Neural progenitor cell (in vitro differentiated cells): Measurements from ENCODE around the gene SLC35E2B. TPM values are rescaled to one million over a fixed set of nuclear protein-coding genes. Genes with fewer than 3 reads are reported as not detected.

Source experiments
- DNase-seq: peaks from one replicate; pipeline ENCODE4 v3.0.0-alpha.2; 2016; ENCODE audit warnings: low spot score
- H2AFZ ChIP-seq: fragments of 200-600 bp; sonication (generic); replicated peaks from 2 replicates; pipeline ENCODE4 v1.6.1; 2016; ENCODE audit warnings: antibody characterized with exemption
- H3F3A ChIP-seq: fragments of 200-600 bp; sonication (generic); 2 replicates; pipeline ENCODE4 v1.6.1; 2016; ENCODE audit warnings: antibody characterized with exemption, low read depth
- H3K27ac ChIP-seq: fragments of 200-600 bp; sonication (generic); 2 replicates; pipeline ENCODE4 v1.5.1; 2016; ENCODE audit warnings: mild to moderate bottlenecking
- H3K27me3 ChIP-seq: fragments of 200-600 bp; sonication (generic); 2 replicates; pipeline ENCODE4 v1.6.1; 2016; ENCODE audit warnings: mild to moderate bottlenecking, moderate library complexity
- H3K36me3 ChIP-seq: fragments of 200-600 bp; sonication (generic); 2 replicates; pipeline ENCODE4 v1.5.1; 2016
- H3K4me1 ChIP-seq: fragments of 200-600 bp; sonication (generic); 2 replicates; pipeline ENCODE4 v1.6.1; 2016; ENCODE audit warnings: mixed run types
- H3K4me2 ChIP-seq: fragments of 200-600 bp; sonication (generic); 2 replicates; pipeline ENCODE4 v1.6.1; 2016
- H3K4me3 ChIP-seq: fragments of 200-600 bp; sonication (generic); 2 replicates; pipeline ENCODE4 v1.5.1; 2016
- H3K79me2 ChIP-seq: fragments of 200-600 bp; sonication (generic); 2 replicates; pipeline ENCODE4 v1.6.1; 2016; ENCODE audit warnings: low read depth
- H3K9ac ChIP-seq: fragments of 200-600 bp; sonication (generic); 2 replicates; pipeline ENCODE4 v1.6.1; 2016
- H3K9me3 ChIP-seq: fragments of 200-600 bp; sonication (generic); 2 replicates; pipeline ENCODE4 v1.5.1; 2016; ENCODE audit warnings: low read depth
- H4K20me1 ChIP-seq: fragments of 200-600 bp; sonication (generic); 2 replicates; pipeline ENCODE4 v1.6.1; 2016; ENCODE audit warnings: low read depth
- H3K27ac Mint-ChIP-seq: 3 replicates; pipeline ENCODE4 v1.8.0; 2021; ENCODE audit warnings: mixed read lengths
- H3K27me3 Mint-ChIP-seq: 2 replicates; pipeline ENCODE4 v1.8.0; 2022; ENCODE audit warnings: low read depth, mild to moderate bottlenecking, inconsistent platforms, moderate library complexity, mixed read lengths; ENCODE audit not compliant: insufficient read depth
- H3K36me3 Mint-ChIP-seq: 3 replicates; pipeline ENCODE4 v1.8.0; 2021; ENCODE audit warnings: mixed read lengths
- H3K4me1 Mint-ChIP-seq: 3 replicates; pipeline ENCODE4 v1.8.0; 2021; ENCODE audit warnings: mixed read lengths
- H3K4me3 Mint-ChIP-seq: 3 replicates; pipeline ENCODE4 v1.8.0; 2021; ENCODE audit warnings: mild to moderate bottlenecking, moderate library complexity, mixed read lengths
- H3K9me3 Mint-ChIP-seq: 3 replicates; pipeline ENCODE4 v1.8.0; 2020; ENCODE audit warnings: mixed read lengths
- EZH2 ChIP-seq: fragments of 200-600 bp; sonication (generic); IDR thresholded peaks from 2 replicates; pipeline ENCODE4 v1.6.1; 2017; ENCODE audit warnings: antibody characterized with exemption, mild to moderate bottlenecking, moderate library complexity
- EZH2phosphoT487 ChIP-seq: fragments of 200-600 bp; sonication (generic); IDR thresholded peaks from 2 replicates; pipeline ENCODE4 v1.6.1; 2017; ENCODE audit warnings: antibody characterized with exemption
- total RNA-seq: library from RNA; depleted of rRNA; stranded (reverse); fragments of >200 nt; gene quantifications from 2 replicates; pipeline ENCODE4 v1.2.3, GENCODE V29; 2015; ENCODE audit warnings: low replicate concordance
- TF ChIP-seq, protein P1 (sequence below): fragments of 200-600 bp; sonication (generic); IDR thresholded peaks from 2 replicates; pipeline ENCODE4 v1.5.1; 2017; ENCODE audit warnings: antibody characterized with exemption, mild to moderate bottlenecking

The SLC35E2B gene
- total RNA-seq, 1 donor from 2014 or later: 49.4 TPM

DNA sequence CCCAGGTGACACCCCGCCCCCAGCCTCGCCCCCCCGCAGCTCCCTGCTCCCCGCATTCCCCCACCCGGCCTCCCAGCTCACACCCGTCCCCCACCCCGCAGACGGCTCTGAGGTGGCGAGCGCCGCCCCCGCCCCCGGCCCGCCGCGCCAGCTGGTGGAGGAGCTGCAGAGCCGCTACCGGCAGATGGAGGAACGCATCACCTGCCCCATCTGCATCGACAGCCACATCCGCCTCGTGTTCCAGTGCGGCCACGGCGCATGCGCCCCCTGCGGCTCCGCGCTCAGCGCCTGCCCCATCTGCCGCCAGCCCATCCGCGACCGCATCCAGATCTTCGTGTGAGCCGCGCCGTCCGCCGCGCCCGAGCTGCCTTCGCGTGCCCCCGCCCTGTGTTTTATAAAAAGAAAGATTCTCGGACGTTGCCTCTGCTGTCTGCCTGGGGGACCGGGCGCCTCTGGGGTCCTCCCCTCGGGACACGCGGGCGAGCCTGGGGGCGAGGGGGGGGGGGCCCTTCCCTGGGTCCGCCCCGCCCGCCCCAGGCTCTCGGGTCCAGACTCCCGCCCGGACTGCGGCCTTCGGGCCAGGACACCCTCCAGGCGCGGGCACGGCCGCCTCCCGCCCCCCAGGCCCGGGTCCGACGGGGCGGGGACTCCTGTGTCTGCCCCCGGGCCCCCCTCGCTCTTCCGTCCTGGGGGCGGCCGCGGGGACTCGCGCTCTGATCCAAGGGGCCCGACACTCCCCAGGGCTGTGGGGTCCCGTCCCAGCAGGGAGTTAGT lies 62.2 kb downstream of the SLC35E2B start:
- no peaks in the 10 kb centered on the region for H3K36me3 Mint-ChIP-seq
- Histone ChIP-seq H3K27me3 (peaks cover 38% of the 10 kb centered on the region), H4K20me1 (peaks cover 14% of the 10 kb centered on the region), H3K4me3 (no peak overlapping the region), H3K36me3 (no peaks in the 10 kb centered on the region), H3K4me2 (peak overlapping the region; percentile 31), H3K27ac (no peak overlapping the region), H3F3A (peaks cover 4% of the 10 kb centered on the region), H3K9ac (no peak overlapping the region), H3K9me3 (no peaks in the 10 kb centered on the region), H3K4me1 (peaks cover 4% of the 10 kb centered on the region), H2AFZ (no peak overlapping the region), H3K79me2 (no peaks in the 10 kb centered on the region)
- H3K4me1 Mint-ChIP-seq: peaks cover 2% of the 10 kb centered on the region
- peaks cover 6% of the 10 kb centered on the region for H3K27me3 Mint-ChIP-seq
- TF ChIP-seq EZH2 (peak; percentile 73), EZH2phosphoT487 (peak; percentile 30)
- TF ChIP-seq, protein P1, sequence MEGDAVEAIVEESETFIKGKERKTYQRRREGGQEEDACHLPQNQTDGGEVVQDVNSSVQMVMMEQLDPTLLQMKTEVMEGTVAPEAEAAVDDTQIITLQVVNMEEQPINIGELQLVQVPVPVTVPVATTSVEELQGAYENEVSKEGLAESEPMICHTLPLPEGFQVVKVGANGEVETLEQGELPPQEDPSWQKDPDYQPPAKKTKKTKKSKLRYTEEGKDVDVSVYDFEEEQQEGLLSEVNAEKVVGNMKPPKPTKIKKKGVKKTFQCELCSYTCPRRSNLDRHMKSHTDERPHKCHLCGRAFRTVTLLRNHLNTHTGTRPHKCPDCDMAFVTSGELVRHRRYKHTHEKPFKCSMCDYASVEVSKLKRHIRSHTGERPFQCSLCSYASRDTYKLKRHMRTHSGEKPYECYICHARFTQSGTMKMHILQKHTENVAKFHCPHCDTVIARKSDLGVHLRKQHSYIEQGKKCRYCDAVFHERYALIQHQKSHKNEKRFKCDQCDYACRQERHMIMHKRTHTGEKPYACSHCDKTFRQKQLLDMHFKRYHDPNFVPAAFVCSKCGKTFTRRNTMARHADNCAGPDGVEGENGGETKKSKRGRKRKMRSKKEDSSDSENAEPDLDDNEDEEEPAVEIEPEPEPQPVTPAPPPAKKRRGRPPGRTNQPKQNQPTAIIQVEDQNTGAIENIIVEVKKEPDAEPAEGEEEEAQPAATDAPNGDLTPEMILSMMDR: no peak
- H3K27ac Mint-ChIP-seq: no peak overlapping the region
- H3K4me3 Mint-ChIP-seq: no peak overlapping the region
- peak; percentile 78 for DNase-seq
- no peaks in the 10 kb centered on the region for H3K9me3 Mint-ChIP-seq

DNA sequence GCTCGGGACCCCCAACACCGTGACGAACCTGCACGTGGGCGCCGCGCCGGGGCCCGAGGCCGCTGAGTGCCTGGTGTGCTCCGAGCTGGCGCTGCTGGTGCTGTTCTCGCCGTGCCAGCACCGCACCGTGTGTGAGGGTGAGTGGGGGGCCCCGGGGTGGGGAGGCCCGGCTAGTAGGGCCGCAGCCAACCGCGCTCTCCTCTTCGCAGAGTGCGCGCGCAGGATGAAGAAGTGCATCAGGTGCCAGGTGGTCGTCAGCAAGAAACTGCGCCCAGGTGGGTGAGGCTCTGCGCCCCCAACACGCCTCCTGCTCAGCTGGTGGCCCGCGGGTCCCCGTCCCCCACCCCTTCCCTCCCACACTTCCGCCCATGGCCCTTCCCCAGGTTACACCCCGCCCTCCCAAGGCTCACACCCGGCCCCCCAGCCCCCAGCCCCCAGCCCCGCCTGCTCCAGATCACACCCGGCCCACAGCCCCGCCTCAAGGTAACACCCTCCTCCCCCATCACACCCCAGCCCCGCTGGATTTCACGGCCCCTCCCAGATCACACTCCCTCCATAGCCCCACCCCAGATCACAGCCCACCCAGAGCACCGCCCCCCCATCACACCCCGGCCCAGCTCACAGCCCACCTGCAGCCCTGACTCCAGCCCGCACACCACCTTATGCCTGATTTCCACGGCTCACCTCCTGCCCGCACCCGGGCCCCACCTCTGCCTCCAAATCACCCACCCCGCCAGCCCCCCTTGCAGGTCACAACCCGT lies 63.0 kb downstream of the SLC35E2B start:
- Mint-ChIP-seq H3K36me3 (no peaks in the 10 kb centered on the region), H3K27ac (no peak overlapping the region), H3K4me1 (peaks cover 2% of the 10 kb centered on the region), H3K4me3 (no peak overlapping the region), H3K27me3 (peaks cover 6% of the 10 kb centered on the region), H3K9me3 (no peaks in the 10 kb centered on the region)
- H4K20me1 ChIP-seq: peaks cover 14% of the 10 kb centered on the region
- peaks cover 38% of the 10 kb centered on the region for H3K27me3 ChIP-seq
- no peak overlapping the region for H2AFZ ChIP-seq
- no peak overlapping the region for H3K4me3 ChIP-seq
- DNase-seq: no peak
- no peaks in the 10 kb centered on the region for H3K9me3 ChIP-seq
- H3K27ac ChIP-seq: no peak overlapping the region
- H3K79me2 ChIP-seq: no peaks in the 10 kb centered on the region
- no peak overlapping the region for H3K4me2 ChIP-seq
- no peaks in the 10 kb centered on the region for H3K36me3 ChIP-seq
- peaks cover 4% of the 10 kb centered on the region for H3K4me1 ChIP-seq
- no peak overlapping the region for H3K9ac ChIP-seq
- TF ChIP-seq, protein P1: no peak
- peaks cover 4% of the 10 kb centered on the region for H3F3A ChIP-seq

DNA sequence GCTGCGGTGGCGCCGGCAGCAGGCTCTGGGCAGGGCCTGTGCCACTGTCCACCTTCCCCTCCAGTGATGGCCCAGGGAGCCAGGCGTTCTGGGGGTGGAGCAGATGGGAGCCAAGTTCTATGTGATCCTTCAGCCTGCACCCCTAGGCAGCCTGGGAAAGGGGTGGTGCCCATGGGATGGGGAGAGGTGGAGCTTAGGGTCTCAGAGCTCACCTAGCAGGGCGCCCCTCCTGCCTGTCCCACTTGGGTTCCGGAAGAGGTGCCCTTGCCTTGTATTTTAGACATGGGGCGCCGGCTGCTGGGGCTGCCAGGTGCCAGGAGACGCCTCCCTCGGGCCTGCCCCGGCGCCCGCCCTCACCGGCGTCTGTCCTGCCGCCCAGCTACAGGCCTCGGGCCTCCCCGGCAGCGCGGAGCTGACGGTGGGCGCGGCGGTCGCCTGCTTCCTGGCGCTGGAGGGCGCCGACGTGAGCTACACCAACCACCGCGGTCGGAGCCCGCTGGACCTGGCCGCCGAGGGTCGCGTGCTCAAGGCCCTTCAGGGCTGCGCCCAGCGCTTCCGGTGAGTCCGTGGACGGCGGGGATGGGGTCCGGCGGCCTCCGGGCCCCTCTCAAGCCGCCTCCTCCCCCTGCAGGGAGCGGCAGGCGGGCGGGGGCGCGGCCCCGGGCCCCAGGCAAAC lies 63.7 kb downstream of the SLC35E2B start:
- Mint-ChIP-seq H3K4me3 (no peak overlapping the region), H3K27ac (no peak overlapping the region)
- DNase-seq: peak; percentile 44

More for the DNA sequence above, 63.7 kb downstream of the SLC35E2B start:
- Histone ChIP-seq H3F3A (peaks cover 4% of the 10 kb centered on the region), H3K4me1 (peaks cover 4% of the 10 kb centered on the region), H3K9me3 (no peaks in the 10 kb centered on the region), H3K36me3 (no peaks in the 10 kb centered on the region), H2AFZ (no peak overlapping the region), H3K27me3 (peaks cover 38% of the 10 kb centered on the region), H3K4me2 (no peak overlapping the region), H4K20me1 (peaks cover 14% of the 10 kb centered on the region), H3K4me3 (no peak overlapping the region), H3K9ac (no peak overlapping the region), H3K79me2 (no peaks in the 10 kb centered on the region), H3K27ac (no peak overlapping the region)
- Mint-ChIP-seq H3K27me3 (peaks cover 6% of the 10 kb centered on the region), H3K36me3 (no peaks in the 10 kb centered on the region), H3K9me3 (no peaks in the 10 kb centered on the region), H3K4me1 (peaks cover 2% of the 10 kb centered on the region)
- TF ChIP-seq EZH2 (no peak), EZH2phosphoT487 (no peak)
- TF ChIP-seq, protein P1: no peak
